ENCODE data around the gene DAZL.

DNA sequence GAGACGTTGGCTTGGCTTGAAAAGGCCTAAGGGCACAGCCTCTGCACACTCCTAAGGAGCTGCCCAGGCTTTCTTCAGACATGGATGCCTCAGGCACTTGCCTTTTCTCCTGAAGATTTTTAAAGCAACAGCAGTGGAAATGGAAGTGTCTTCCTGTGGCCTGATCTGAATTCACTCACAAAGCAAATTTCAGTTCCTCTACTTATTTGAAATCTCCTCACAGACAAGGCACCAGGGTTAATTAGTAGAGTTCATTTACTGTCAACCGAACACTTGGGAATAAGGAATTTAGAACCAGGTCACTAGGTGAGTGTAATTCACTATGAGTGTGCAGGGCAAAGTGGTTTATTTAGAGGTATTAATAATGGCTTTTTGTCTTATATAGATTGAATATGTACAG lies 27.2 kb upstream of the DAZL start:
- TF ChIP-seq, protein P1, sequence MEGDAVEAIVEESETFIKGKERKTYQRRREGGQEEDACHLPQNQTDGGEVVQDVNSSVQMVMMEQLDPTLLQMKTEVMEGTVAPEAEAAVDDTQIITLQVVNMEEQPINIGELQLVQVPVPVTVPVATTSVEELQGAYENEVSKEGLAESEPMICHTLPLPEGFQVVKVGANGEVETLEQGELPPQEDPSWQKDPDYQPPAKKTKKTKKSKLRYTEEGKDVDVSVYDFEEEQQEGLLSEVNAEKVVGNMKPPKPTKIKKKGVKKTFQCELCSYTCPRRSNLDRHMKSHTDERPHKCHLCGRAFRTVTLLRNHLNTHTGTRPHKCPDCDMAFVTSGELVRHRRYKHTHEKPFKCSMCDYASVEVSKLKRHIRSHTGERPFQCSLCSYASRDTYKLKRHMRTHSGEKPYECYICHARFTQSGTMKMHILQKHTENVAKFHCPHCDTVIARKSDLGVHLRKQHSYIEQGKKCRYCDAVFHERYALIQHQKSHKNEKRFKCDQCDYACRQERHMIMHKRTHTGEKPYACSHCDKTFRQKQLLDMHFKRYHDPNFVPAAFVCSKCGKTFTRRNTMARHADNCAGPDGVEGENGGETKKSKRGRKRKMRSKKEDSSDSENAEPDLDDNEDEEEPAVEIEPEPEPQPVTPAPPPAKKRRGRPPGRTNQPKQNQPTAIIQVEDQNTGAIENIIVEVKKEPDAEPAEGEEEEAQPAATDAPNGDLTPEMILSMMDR (IDR thresholded peaks at IDR 0.05): no peak
- TF ChIP-seq POLR2A (IDR thresholded peaks at IDR 0.05): no peak
